GDM1 (cell line): ENCODE measurements around the gene SNX1.
"Not testable (repeated sequence)": the region's sequence is repeated elsewhere in the genome, so short reads cannot be mapped to it uniquely, and the experiment has no call there.

Source experiments
- DNase-seq: peaks from one replicate; lab custom pipeline; 2025; lab: John Stamatoyannopoulos, UW

The SNX1 gene

DNA sequence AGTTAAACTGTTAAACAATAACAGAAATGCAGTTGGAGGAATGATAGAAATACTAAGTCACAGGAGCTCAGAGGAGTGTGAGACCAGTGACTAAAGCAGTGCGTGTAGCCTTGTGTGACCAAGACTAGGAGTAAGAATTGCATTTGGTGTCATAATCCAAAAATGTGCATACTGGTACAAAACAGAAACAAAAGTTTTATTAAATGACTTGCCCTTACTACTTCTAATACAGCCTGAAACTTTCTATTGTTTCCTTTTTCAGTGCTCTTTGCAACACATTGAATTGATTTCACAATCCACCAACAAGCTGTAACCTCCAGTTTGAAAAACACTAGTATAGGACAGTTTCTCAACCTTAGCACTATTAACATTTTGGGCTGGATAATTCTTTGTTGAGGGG is 17.1 kb downstream of the SNX1 start:
- DNase-seq = no peak

DNA sequence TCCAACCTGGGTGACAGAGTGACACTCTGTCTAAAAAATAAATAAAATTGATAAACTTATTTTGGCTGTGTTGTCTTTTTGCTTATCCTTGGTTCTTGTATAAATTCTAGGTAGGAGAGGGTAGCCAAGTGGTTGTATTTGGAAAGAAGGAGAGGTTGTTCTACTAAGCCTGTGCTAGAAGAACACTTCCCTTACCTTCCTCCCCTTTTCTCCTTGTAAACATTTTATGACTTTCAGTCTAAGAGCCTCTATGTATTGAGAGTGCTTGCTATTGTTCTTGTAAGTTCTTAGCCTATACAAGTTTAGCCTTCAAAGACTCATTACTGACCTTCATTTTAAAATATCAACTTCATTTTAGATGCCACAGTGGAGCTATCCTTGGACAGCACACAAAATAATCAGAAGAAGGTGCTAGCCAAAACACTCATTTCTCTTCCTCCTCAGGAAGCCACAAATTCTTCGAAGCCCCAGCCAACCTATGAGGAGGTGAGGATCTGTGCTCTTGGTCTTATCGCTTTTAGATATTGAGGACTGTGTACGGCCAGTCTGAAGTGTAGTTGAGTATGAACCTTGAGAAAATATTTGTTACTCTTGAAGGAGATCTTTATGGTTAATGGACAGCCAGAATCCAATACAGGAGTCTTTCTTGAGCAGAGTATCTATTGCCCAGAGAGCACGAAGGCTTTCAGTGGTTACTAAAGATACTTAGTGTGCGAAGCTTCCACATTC is 22.1 kb downstream of the SNX1 start:
- no peak for DNase-seq

DNA sequence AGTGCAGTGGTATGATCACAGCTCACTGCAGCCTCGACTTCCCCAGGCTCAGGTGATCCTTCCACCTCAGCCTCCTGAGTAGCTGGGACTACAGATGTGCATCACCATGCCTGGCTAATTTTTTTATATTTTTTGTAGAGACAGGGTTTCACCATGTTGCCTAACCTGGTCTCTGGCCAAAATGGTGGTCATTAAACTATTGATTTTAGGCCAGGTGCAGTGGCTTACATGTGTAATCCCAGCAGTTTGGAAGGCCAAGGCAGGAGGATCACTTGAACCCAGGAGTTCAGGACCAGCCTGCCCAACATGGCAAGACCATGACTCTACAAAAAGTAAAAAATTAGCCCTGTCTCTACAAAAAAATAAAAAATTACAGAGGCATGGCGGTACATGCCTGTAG is 24.5 kb downstream of the SNX1 start:
- DNase-seq = not testable (repeated sequence)

DNA sequence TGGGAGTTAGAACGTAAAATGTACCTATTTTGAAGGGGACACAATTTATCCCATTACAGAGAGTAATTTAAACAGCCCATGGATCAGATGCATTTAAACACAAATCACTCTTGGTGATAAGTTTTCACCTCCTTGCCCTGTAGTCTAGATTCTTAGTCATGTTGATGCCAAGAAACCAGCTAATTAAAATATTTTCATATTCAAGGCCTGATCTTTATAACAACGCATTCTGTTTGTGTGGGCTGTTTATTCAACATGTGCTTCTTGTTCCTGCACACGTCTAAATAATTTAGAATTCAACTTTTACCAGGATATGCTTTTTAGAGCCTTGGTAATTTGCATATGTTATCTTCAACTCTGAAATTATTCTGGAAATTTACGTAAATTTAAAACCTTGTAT is 25.8 kb downstream of the SNX1 start:
- no peak for DNase-seq

DNA sequence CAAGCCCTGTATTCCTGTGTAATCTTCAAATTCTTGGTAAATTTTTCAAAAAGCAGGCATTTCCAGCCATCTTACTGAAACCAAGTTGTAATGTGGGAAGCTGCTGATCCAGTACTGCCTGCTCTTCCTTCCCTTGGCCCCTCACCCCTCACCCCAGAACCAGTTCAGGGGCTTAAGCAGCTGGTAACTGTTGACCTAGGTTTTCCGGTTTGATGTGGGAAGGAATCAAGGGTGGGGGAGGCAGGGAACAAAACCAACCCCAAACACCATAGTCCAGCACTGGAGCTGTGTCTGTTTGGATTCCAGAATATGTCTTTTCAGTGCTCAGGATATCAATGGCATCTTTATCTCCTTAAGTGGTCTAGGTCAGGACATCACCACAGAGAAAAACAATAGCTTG is 26.7 kb downstream of the SNX1 start:
- DNase-seq = no peak

DNA sequence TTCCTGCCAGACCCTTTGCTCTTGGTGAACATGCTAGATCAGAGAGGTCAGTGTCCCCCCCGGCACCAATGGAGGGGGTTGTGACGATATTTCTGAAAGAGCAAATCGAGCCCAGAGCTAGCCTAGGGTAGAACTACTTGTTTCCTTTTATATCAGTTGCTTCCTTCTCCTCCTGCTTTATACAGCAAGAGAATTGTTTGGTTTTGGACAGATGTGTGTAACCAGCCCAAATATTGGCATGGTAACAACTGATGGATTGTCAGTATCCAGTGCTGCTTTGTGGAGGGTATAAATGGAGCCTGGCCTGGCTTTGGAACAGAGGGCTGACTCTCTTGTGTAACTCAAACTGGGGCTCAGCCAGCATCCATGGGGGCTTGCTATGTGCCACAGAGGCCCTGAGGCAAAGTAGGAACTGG is 27.2 kb downstream of the SNX1 start:
- no peak for DNase-seq

DNA sequence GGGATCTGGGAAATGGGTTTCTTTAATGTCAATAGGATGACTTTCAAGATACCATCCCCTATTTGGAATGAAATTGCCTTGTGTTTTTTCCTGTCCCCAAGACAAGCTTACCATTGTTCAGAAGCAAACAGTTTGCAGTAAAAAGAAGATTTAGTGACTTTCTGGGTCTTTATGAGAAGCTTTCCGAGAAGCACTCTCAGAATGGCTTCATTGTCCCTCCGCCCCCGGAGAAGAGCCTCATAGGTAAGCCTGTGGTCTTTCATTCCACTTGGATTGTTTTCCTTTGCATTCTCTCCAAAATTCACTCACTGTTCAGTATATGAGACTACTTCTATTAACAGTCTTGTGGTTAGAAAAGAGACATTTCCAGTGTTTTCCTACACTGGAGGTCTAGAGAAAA is 30.2 kb downstream of the SNX1 start:
- DNase-seq = no peak

DNA sequence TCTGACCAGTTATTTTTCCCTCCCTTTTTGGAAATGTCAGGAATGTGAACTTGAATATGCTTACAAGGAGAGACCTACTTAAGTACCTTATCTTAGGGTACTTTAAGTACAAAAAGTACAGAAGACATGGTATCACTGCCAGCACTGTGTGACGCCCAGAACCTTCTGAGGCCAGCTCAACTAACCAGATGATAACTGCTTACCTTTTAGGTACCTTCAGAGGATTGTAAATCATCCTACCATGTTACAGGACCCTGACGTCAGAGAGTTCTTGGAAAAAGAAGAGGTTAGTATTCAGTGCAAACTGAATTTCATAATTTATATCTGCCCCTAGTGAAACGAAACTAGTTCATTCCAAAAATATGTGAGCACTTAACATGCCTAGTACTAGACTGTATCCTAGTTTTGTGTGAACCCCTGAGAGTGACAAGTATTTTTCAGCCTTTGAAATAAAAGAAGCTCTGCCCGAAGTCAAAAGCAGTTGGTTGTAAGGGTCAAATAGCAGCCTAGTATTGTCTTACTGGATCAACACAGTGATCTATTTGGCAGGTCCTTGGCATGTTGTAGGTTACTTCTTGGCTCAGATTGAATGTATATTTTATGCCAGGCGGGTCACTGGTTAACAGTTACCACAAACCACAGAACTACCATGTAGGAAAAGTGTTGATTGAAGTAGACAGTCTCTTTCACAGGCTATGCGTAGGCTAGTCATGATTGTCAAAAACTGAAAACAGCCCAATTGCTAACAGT is 31.9 kb downstream of the SNX1 start:
- DNase-seq = no peak

DNA sequence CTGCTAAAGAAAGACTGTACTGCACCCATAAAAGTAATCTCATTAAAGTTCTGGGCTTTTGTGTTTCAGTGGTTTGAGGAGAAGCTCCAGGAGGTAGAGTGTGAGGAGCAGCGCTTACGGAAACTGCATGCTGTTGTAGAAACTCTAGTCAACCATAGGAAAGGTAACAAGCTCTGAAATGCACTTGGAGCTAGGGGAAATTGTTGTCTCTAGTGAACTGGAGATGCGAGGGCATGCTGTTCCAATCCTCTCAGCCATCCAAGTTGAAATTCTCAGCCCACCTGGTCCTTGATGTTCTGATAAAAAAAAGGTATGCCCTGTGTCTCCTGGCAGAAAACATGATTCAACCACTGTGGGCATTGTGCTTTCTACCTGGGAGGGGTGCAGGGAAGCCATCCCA is 34.4 kb downstream of the SNX1 start:
- no peak for DNase-seq

DNA sequence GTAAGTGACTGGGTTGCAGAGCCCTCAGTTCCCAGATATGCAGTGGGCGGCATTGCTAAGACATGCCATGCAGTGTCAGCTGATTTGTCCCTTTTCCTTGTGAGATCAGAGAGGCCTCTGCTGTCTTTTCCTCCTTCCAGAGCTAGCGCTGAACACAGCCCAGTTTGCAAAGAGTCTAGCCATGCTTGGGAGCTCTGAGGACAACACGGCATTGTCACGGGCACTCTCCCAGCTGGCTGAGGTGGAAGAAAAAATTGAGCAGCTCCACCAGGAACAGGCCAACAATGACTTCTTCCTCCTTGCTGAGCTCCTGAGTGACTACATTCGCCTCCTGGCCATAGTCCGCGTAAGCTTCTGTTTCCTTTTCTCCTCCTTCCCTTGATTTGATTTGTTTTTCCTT is 35.8 kb downstream of the SNX1 start:
- DNase-seq = no peak

DNA sequence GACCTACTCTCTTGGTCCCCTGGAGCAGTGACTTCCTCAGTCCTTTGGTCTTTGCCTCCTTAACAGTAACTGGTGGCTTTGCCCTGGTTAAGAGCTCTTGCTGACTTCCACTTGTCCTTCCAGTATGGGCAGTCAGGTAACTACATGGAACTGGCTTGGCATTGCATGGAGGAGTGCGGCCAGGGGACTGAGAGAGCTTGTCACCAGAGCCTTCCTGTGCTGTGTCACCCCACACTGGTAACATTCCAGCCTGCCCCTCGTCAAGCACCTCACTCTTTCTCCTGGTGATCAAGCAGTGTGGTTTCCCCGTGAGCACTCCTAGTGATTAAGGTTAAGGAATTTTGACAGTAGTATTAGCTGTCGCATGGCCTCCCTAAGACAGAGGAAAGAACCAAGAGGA is 36.4 kb downstream of the SNX1 start:
- DNase-seq = no peak

DNA sequence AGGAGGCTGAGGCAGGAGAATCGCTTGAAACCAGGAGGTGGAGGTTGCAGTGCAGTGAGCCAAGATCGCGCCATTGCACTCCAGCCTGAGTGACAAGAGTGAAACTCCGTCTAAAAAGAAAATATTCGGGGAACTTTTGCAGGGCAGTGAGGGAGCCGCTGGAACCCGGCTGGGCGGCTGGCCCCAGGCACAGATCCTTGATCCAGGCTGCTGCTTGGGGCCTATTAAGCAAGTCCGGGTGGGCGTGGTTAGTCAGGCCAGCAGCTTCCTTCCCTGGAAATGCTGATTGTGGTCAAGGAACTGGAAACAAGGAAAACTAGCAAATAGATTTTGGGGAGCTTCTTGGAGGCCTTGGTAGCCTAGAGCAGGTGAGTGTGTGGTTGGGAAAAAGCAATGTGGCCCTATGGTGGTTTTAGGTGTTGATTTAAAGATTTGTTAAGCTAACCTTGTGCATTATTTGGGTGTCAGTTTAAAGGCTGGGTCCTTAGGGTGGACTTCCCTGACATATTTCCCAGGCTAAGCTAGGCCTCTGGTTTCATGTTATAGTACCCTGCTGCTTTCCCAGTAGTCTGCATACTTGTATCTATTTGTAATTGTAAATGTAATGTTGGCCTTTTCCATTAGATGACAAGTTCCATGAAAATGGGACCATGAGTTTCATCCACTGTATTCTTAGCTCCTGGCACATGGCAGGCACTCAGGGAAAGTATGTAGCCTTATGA is 38.0 kb downstream of the SNX1 start:
- no peak for DNase-seq

DNA sequence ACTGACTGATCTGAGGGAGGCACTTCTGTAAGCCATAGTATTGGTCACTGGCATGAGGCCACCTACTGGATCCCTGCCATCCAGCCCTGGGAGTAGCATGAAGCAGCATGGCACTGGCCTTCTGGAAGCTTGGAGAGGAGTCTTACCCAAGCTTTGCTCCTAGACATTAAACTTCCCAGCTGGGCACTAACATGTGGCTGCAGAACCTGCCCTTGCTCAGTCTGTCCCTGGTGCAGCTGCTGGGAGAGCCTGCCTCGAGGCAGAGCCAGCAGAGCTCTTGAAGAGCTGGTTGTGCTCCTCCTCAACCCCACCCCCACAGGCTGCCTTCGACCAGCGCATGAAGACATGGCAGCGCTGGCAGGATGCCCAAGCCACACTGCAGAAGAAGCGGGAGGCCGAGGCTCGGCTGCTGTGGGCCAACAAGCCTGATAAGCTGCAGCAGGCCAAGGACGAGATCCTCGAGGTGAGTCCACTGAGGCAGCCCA is 38.6 kb downstream of the SNX1 start:
- DNase-seq = no peak

DNA sequence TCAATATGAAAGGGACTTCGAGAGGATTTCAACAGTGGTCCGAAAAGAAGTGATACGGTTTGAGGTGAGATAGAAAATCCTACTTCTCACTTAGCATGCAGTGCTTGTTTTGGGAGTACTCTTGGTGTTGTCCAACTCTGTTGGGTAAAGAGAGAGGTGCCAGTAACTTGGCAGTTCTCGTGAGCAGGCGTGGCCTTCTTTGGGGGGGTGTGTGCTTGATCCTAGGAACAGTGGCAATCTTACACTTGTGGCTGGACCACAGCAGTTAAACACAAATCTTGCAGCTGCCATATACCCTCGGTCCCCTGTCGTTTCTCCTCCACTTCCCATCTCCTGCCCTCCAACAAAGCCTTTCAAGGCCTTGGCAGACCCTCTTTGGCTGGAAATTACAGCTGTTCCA is 40.6 kb downstream of the SNX1 start:
- no peak for DNase-seq

DNA sequence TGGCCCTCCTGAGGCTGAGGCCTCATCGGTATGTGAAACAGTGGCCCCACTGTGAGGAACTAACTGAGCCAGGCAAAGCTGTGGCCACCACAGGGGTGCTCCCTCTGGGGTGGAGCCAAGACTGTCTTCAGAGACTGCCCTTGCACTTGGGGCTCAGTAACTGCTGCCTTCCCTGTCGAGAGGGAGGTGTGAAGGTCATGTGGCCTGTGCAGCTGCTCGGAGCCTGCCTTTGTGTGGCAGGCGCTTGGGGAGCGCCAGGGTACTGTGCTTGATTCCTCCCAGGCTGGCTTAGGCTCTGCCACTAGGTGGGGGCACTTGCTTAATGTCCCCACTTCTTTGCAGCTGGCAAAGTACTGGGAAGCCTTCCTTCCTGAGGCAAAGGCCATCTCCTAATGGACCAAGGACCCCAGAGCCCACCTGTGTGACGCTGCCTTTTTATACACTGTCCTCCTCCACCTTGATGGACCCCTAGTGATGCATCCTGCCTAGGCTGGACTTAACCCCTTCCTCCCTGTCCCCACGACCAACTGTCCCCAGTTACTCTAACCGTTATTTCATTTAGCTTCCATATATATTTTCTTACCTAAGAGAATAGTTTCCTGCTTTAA is 41.5 kb downstream of the SNX1 start:
- no peak for DNase-seq

DNA sequence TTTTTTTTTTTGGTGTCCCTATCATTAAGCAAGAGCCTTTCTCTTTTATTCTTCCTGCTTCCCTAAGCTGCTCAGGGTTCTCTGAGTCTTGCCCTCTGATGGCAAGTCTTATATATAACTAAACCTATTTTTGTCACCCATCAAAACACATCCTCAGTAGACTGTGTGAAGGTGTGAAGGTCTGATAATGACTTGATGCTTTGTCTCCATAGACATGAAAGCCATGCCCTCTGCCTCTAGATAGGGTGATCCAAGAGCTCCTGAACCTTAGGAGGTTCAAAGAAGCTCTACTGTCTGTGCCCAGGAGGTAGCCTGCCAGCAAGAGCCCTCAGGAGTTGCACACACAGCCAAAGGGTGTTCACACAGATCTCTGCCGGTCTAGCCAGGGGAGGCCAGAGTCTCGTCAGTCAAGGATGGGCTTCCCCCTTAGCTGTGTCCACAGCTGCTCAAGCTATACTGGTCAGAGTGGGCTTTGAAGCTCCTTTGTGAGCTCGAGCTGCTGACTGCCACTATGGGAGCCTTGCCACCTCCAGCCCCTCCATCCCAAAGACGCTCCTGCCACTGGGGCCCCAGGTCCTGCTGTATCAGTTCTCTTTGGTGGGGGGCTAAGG is 42.7 kb downstream of the SNX1 start:
- DNase-seq = no peak

DNA sequence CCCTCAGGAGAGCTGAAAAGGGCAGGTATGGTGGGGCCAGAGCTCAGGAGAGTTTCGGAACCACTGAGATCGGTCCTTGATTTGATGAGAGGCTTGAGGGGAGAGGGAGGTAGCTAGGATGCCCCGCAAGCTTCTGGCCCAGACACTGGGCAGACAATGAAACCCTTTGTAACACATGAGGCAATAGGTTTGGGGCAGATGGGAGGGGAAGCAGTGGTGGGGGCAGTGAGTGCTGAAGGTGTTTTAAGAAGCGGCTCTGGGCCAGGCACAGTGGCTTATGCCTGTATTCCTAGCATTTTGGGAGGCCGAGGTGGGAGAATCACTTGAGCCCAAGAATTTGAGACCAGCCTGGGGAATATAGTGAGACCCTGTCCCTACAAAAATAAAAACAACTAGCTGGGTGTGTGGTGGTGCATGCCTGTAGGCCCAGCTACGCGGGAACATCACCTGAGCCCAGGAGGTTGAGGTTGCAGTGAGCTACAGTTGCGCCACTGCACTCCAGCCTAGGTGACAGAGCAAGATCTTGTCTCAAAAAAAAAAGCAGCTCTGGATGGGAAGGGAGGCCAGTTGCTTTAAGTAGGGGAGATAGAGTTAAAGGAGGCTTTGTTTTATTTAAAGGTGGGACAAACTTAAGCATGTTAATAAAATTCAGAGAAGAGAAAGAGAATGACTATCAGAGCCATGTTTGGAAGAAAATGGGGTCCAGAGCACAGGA is 46.2 kb downstream of the SNX1 start:
- DNase-seq = no peak

DNA sequence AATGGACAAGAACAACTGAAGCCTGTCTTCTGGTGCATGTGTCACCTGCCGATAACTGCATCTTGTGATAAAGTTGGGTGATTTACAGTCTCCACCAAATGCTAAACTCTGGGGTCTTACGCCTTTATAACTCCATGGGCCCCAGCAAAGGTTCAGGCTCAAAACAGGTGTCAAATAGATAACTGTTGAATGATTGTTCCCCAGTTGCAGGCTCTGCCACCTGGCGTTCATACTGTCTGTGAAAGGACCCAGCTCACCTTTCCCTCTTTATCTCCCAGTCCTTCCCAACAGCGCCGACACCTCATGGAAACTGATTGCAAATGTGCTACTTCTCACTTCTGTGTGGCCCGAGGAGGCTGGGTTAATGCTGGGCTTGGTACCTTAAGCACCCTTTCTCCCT is 47.5 kb downstream of the SNX1 start:
- DNase-seq = no peak

DNA sequence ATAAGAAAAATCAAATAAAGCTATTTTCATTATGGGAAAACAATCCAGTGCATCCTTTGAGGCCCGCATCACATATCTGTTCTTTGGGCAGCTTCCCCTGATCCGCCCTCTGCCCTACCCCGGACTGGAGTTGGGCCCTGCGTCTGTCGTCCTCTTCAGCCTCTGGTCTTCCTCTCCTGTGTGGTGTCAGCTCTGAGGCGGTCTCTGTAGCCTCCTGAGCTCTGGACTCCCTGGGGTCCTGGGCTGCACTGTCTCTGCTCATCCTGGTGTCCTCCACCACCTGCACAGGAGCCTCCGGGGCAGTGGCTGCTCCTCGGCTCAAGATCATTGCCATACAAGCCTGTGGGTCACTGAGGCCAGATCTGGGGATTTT is 48.4 kb downstream of the SNX1 start:
- no peak for DNase-seq

DNA sequence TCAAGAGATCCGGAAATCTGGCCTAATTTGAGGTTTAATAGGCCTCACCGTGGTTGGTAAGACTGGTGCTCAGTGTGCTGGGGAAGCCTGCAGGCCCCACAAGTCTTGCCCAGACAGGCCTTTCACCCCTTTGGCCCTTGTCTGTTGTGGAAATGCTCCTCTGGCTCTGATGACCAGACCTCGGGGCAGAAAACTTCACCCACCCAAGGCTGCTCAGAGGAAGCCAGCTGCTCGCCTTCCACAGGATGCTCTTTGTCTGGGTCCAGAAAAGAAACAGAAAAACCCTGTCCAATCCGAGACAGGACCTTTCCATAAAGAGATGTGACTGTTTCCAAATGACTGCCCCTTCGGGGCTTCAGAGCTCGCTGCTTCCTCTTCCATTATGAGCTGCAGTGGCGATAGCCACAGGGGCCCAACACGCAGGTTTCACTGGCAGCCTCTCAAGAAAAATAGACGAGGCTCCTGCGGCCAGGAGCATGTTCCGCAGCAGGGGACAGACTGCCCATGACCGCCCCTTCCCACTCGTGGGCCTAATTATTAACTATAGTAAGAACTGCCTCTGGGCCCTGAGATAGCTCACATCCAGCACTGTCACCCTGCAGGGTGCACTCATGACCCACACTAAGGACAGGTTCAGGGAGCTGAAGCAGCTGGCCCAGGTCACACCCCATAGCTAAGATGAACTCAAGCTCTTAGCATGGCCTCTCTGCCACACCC is 48.9 kb downstream of the SNX1 start:
- no peak for DNase-seq

DNA sequence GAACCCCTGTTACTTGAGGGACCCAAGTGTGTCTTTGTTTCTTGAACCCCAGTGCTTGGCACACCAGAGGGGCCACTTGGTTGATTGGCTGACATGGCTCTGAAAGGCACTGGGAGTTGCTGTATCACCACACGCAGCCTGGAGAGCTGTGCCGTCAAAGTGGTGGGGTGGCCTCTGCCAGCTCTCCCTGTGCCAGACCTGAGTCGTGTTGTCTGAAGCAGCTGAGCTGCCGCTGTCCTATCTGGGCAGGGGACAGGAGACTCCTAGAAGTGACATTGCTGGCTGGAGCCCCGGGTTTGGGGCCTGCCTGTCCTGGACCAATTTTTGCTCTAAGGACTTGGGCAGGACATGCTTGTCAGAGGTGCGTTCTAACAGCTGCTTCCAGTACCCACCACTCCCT is 50.3 kb downstream of the SNX1 start:
- DNase-seq = no peak
